AG09319 (cell line): ENCODE data around the gene MAP3K1.

Experiments used
- DNase-seq: peaks from one replicate; pipeline ENCODE4 v3.0.0-alpha.2; 2010; ENCODE audit warnings: low read depth; ENCODE audit errors: extremely low read depth
- TF ChIP-seq, protein P1 (sequence below): IDR thresholded peaks from 2 replicates; pipeline ENCODE4 v1.5.1; 2011; ENCODE audit warnings: low read depth, mild to moderate bottlenecking, inconsistent platforms, low read length, moderate library complexity

The MAP3K1 gene

DNA sequence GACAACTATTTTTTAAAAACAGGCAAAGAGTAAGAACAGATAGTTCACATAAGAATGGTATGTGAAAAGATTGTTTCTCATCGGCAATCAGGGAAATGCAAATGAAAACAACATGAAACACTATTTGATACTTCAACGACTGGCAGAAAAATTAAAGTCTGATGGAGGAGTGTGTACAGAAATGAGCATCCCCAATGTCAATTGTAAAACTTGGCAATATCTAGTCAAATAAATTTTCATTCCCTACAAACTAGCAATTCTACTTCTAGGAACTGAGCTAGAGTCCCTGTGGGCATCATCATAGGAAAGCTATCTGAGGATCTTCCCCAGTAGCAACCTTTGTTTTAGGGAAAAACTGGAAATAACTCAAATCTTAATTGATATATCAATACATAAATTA lies 29.0 kb upstream of the MAP3K1 start:
- no peak for DNase-seq
- TF ChIP-seq, protein P1, sequence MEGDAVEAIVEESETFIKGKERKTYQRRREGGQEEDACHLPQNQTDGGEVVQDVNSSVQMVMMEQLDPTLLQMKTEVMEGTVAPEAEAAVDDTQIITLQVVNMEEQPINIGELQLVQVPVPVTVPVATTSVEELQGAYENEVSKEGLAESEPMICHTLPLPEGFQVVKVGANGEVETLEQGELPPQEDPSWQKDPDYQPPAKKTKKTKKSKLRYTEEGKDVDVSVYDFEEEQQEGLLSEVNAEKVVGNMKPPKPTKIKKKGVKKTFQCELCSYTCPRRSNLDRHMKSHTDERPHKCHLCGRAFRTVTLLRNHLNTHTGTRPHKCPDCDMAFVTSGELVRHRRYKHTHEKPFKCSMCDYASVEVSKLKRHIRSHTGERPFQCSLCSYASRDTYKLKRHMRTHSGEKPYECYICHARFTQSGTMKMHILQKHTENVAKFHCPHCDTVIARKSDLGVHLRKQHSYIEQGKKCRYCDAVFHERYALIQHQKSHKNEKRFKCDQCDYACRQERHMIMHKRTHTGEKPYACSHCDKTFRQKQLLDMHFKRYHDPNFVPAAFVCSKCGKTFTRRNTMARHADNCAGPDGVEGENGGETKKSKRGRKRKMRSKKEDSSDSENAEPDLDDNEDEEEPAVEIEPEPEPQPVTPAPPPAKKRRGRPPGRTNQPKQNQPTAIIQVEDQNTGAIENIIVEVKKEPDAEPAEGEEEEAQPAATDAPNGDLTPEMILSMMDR: no peak

DNA sequence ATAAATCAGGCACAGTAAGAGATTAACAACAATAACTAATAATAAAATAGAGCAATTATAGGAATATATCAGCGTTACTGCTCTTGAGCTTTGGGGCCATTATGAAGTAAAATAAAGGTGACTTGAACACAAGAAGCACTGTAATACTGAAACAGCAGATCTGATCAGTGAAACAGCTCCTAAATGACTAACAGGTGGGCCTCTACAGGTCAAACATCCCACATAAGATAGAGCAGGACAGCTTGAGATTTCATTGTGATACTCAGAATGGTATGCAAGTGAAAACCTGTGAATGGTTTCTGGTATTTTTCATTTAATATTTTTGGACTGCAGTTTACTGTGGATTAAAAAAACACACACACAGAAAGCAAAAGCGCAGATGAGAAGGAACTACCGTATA lies 24.0 kb upstream of the MAP3K1 start:
- TF ChIP-seq, protein P1: no peak

DNA sequence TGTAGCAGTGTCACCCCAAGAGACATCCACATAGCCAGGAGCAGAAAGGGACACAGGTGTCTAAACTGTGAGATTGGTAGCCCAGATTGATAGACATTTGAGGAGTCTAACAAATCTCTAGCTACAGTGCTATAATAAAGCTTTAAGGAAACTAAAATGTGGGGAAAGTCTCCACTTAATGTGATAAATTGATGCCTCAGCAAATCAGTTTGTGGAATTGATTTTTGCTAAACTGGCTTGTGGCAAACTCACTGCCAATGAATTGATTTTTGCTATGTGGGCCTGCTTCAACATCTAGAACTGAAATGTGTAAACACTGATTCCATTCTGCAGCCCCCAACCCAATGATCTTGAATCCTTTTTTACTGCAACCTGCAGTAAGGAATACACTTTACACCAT lies 16.8 kb upstream of the MAP3K1 start:
- TF ChIP-seq, protein P1: no peak
- DNase-seq: no peak

More for the DNA sequence above, 24.0 kb upstream of the MAP3K1 start:
- no peak for DNase-seq

DNA sequence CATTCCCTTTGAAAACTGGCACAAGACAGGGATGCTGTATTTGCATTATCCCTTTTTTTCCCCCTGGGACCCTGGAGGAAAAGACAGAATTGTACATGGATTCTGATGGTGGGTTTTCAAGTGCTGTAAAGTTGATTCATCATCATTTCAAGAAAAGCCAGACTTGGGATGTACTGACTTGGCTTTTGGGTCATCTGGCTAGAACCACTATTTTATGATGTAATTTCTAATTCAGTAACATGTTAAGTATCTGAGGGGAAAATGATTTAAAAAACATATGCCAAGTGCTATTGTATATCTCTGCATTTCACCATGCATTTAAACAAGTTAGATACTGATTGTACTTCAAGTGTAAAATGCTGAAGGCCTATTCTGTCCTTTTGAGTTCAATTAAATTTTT lies 15.2 kb upstream of the MAP3K1 start:
- no peak for DNase-seq
- TF ChIP-seq, protein P1: no peak

DNA sequence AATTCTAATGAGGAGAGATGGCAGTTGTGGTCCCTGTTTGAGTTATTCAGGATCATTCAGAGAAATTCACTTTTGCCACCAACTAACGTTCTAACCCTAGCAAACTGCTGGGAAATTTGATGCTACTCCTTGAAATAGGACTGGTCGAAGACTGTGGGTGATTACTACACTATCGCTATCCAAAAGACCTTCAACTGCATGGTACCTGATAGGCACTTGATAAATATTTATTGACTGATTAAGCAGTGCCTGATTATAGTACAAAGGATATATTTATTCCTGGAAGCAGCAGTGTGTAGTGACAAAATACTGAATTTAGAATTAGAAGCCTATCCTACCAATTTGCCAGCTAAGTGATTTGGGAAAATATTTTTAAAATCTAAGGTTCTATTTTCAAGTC lies 14.1 kb upstream of the MAP3K1 start:
- TF ChIP-seq, protein P1: no peak
- no peak for DNase-seq

DNA sequence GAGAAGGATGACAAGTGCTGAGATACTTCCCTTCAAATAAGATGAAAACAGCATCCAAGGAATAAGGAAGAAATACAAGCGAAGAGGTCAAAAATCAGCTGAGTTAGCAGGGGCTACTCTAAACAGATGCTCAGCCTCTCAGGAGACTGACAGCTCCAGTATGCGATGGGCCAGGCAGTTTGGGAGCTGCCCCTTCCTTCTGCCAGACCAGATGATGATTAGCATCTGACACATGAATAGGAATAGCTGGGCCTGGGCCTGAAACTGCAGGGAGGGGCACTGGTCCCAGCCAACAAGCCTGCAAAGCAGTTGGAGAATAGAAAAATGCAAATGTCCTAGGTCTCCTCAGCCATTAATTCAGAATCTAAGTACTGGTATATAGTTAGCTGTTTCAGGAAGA lies 13.1 kb upstream of the MAP3K1 start:
- no peak for DNase-seq
- TF ChIP-seq, protein P1: no peak

DNA sequence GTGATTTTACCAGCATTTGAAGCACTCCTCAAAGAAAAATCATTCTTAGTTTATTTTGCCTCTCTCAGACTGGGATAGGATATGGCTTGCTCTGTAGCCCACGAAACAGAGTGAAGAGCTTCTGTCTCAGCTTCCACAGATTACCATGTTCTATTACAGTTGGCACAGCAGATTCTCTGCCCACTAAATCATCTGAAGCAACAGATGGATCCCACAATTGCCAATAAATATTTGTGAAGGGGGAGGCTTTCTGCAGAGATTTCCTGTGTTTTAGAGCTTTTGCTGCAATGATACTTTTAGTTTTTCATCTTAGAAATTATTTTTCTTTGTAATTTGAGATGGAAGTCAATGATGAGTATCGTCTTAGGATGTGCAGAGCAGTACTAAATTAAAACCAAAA lies 12.3 kb upstream of the MAP3K1 start:
- no peak for DNase-seq
- TF ChIP-seq, protein P1: no peak
